ENCODE results near the gene BST1. TPM values are rescaled to one million over a fixed set of nuclear protein-coding genes. Genes with fewer than 3 reads are reported as not detected.
A peak's percentile ranks its signal among the peaks of the same experiment; 100 is the strongest.

The BST1 gene
- total RNA-seq, 1 donor from 2014 or later: 5.2 TPM

GRCh38 chr4:15676039-15676438, 26.8 kb upstream of the BST1 start:
- H3K9me3 ChIP-seq (ENCODE audit: control insufficient read depth in 3 of 3, low read length in 3 of 3): no peaks in the 10 kb centered on the region
- H3K27ac ChIP-seq (ENCODE audit: low read depth, low read length): no peak overlapping the region
- H3K36me3 ChIP-seq (ENCODE audit: control insufficient read depth in 3 of 3, insufficient read depth in 3 of 3, low read length in 3 of 3): no peaks in the 10 kb centered on the region
- H3K27me3 ChIP-seq (ENCODE audit: control insufficient read depth in 3 of 3, insufficient read depth in 3 of 3, low read length in 3 of 3): no peaks in the 10 kb centered on the region
- H3K9ac ChIP-seq (ENCODE audit: low read depth in 1 of 3, low read length in 3 of 3): no peak overlapping the region
- peaks cover 1 to 2% (median 1%) of the 10 kb centered on the region in 3 donors for H3K4me1 ChIP-seq (ENCODE audit: control insufficient read depth in 3 of 3, insufficient read depth in 3 of 3, low read length in 3 of 3)
- no peak overlapping the region for H3K4me3 ChIP-seq (ENCODE audit: low read length in 3 of 3)

- H3K27me3 ChIP-seq (ENCODE audit: control insufficient read depth in 3 of 3, insufficient read depth in 3 of 3, low read length in 3 of 3): no peaks in the 10 kb centered on the region
- no peaks in the 10 kb centered on the region for H3K9me3 ChIP-seq (ENCODE audit: control insufficient read depth in 3 of 3, low read length in 3 of 3)
- H3K4me1 ChIP-seq (ENCODE audit: control insufficient read depth in 3 of 3, insufficient read depth in 3 of 3, low read length in 3 of 3): peaks cover 4 to 6% (median 4%) of the 10 kb centered on the region in 3 donors
- no peak overlapping the region for H3K4me3 ChIP-seq (ENCODE audit: low read length in 3 of 3)
- H3K9ac ChIP-seq (ENCODE audit: low read depth in 1 of 3, low read length in 3 of 3): no peak overlapping the region
- H3K27ac ChIP-seq (ENCODE audit: low read depth, low read length): no peak overlapping the region
- no peaks in the 10 kb centered on the region for H3K36me3 ChIP-seq (ENCODE audit: control insufficient read depth in 3 of 3, insufficient read depth in 3 of 3, low read length in 3 of 3)
These were observed 26.0 kb upstream of the BST1 start for GRCh38 chr4:15676899-15677298.

- H3K4me3 ChIP-seq (ENCODE audit: low read length in 3 of 3): no peak overlapping the region
- no peaks in the 10 kb centered on the region for H3K27me3 ChIP-seq (ENCODE audit: control insufficient read depth in 3 of 3, insufficient read depth in 3 of 3, low read length in 3 of 3)
- H3K4me1 ChIP-seq (ENCODE audit: control insufficient read depth in 3 of 3, insufficient read depth in 3 of 3, low read length in 3 of 3): peaks cover 4 to 9% (median 6%) of the 10 kb centered on the region in 3 donors
- no peaks in the 10 kb centered on the region for H3K36me3 ChIP-seq (ENCODE audit: control insufficient read depth in 3 of 3, insufficient read depth in 3 of 3, low read length in 3 of 3)
- no peak overlapping the region for H3K9ac ChIP-seq (ENCODE audit: low read depth in 1 of 3, low read length in 3 of 3)
- no peak overlapping the region for H3K27ac ChIP-seq (ENCODE audit: low read depth, low read length)
- no peaks in the 10 kb centered on the region for H3K9me3 ChIP-seq (ENCODE audit: control insufficient read depth in 3 of 3, low read length in 3 of 3)
These were observed 25.3 kb upstream of the BST1 start for GRCh38 chr4:15677507-15677988.

- no peak overlapping the region for H3K27ac ChIP-seq (ENCODE audit: low read depth, low read length)
- peaks cover 0 to 7% (median 0%) of the 10 kb centered on the region in 3 donors for H3K36me3 ChIP-seq (ENCODE audit: control insufficient read depth in 3 of 3, insufficient read depth in 3 of 3, low read length in 3 of 3)
- peak overlapping the region; percentile 92 to 95 (median 94) for H3K4me3 ChIP-seq (ENCODE audit: low read length in 3 of 3)
- H3K9me3 ChIP-seq (ENCODE audit: control insufficient read depth in 3 of 3, low read length in 3 of 3): no peaks in the 10 kb centered on the region
- H3K9ac ChIP-seq (ENCODE audit: low read depth in 1 of 3, low read length in 3 of 3): peak overlapping the region; percentile 89 to 93 (median 92)
- H3K4me1 ChIP-seq (ENCODE audit: control insufficient read depth in 3 of 3, insufficient read depth in 3 of 3, low read length in 3 of 3): peaks cover 6 to 15% (median 8%) of the 10 kb centered on the region in 3 donors
- H3K27me3 ChIP-seq (ENCODE audit: control insufficient read depth in 3 of 3, insufficient read depth in 3 of 3, low read length in 3 of 3): no peaks in the 10 kb centered on the region
These were observed 21.8 kb upstream of the BST1 start for GRCh38 chr4:15681067-15681371.

GRCh38 chr4:15681372-15682241, 21.3 kb upstream of the BST1 start, which contains the start of gene FAM200B:
FAM200B (plus strand) TSS chr4:15681827; CDS start chr4:15686978, 5,151 bp downstream.
- H3K4me1 ChIP-seq (ENCODE audit: control insufficient read depth in 3 of 3, insufficient read depth in 3 of 3, low read length in 3 of 3): peaks cover 6 to 15% (median 8%) of the 10 kb centered on the region in 3 donors
- H3K4me3 ChIP-seq (ENCODE audit: low read length in 3 of 3): peak within 1 kb of the TSS; percentile 92 to 95 (median 94)
- no peaks in the 10 kb centered on the region for H3K9me3 ChIP-seq (ENCODE audit: control insufficient read depth in 3 of 3, low read length in 3 of 3)

GRCh38 chr4:15682242-15683142, 20.4 kb upstream of the BST1 start:
- peak overlapping the region; percentile 78 for H3K27ac ChIP-seq (ENCODE audit: low read depth, low read length)
- peak overlapping the region; percentile 89 to 93 (median 92) for H3K9ac ChIP-seq (ENCODE audit: low read depth in 1 of 3, low read length in 3 of 3)
- H3K27me3 ChIP-seq (ENCODE audit: control insufficient read depth in 3 of 3, insufficient read depth in 3 of 3, low read length in 3 of 3): no peaks in the 10 kb centered on the region
- peak overlapping the region; percentile 92 to 95 (median 94) for H3K4me3 ChIP-seq (ENCODE audit: low read length in 3 of 3)
- peaks cover 6 to 15% (median 8%) of the 10 kb centered on the region in 3 donors for H3K4me1 ChIP-seq (ENCODE audit: control insufficient read depth in 3 of 3, insufficient read depth in 3 of 3, low read length in 3 of 3)
- H3K36me3 ChIP-seq (ENCODE audit: control insufficient read depth in 3 of 3, insufficient read depth in 3 of 3, low read length in 3 of 3): peaks cover 0 to 13% (median 4%) of the 10 kb centered on the region in 3 donors
- H3K9me3 ChIP-seq (ENCODE audit: control insufficient read depth in 3 of 3, low read length in 3 of 3): no peaks in the 10 kb centered on the region

More at GRCh38 chr4:15681372-15682241, 21.3 kb upstream of the BST1 start, which contains the start of gene FAM200B:
- Histone ChIP-seq H3K9ac (ENCODE audit: low read depth in 1 of 3, low read length in 3 of 3) (peak within 1 kb of the TSS; percentile 89 to 93 (median 92)), H3K27me3 (ENCODE audit: control insufficient read depth in 3 of 3, insufficient read depth in 3 of 3, low read length in 3 of 3) (no peaks in the 10 kb centered on the region), H3K36me3 (ENCODE audit: control insufficient read depth in 3 of 3, insufficient read depth in 3 of 3, low read length in 3 of 3) (peaks cover 0 to 13% (median 4%) of the 10 kb centered on the region in 3 donors), H3K27ac (ENCODE audit: low read depth, low read length) (peak within 1 kb of the TSS; percentile 78)

GRCh38 chr4:15683143-15683495, 19.7 kb upstream of the BST1 start:
- Histone ChIP-seq H3K36me3 (ENCODE audit: control insufficient read depth in 3 of 3, insufficient read depth in 3 of 3, low read length in 3 of 3) (peaks cover 0 to 13% (median 4%) of the 10 kb centered on the region in 3 donors), H3K27ac (ENCODE audit: low read depth, low read length) (no peak overlapping the region), H3K9me3 (ENCODE audit: control insufficient read depth in 3 of 3, low read length in 3 of 3) (no peaks in the 10 kb centered on the region), H3K27me3 (ENCODE audit: control insufficient read depth in 3 of 3, insufficient read depth in 3 of 3, low read length in 3 of 3) (no peaks in the 10 kb centered on the region), H3K4me3 (ENCODE audit: low read length in 3 of 3) (no peak overlapping the region), H3K9ac (ENCODE audit: low read depth in 1 of 3, low read length in 3 of 3) (no peak overlapping the region), H3K4me1 (ENCODE audit: control insufficient read depth in 3 of 3, insufficient read depth in 3 of 3, low read length in 3 of 3) (peaks cover 6 to 15% (median 8%) of the 10 kb centered on the region in 3 donors)

- Histone ChIP-seq H3K9me3 (ENCODE audit: control insufficient read depth in 3 of 3, low read length in 3 of 3) (no peaks in the 10 kb centered on the region), H3K9ac (ENCODE audit: low read depth in 1 of 3, low read length in 3 of 3) (no peak overlapping the region), H3K4me1 (ENCODE audit: control insufficient read depth in 3 of 3, insufficient read depth in 3 of 3, low read length in 3 of 3) (peaks cover 6 to 15% (median 8%) of the 10 kb centered on the region in 3 donors), H3K27me3 (ENCODE audit: control insufficient read depth in 3 of 3, insufficient read depth in 3 of 3, low read length in 3 of 3) (no peaks in the 10 kb centered on the region), H3K4me3 (ENCODE audit: low read length in 3 of 3) (no peak overlapping the region), H3K36me3 (ENCODE audit: control insufficient read depth in 3 of 3, insufficient read depth in 3 of 3, low read length in 3 of 3) (peaks cover 2 to 13% (median 7%) of the 10 kb centered on the region in 3 donors), H3K27ac (ENCODE audit: low read depth, low read length) (no peak overlapping the region)
These were observed 18.4 kb upstream of the BST1 start for GRCh38 chr4:15684498-15684897.

GRCh38 chr4:15688051-15688450, 14.8 kb upstream of the BST1 start:
- H3K4me1 ChIP-seq (ENCODE audit: control insufficient read depth in 3 of 3, insufficient read depth in 3 of 3, low read length in 3 of 3): peaks cover 0 to 1% (median 0%) of the 10 kb centered on the region in 3 donors
- no peaks in the 10 kb centered on the region for H3K27me3 ChIP-seq (ENCODE audit: control insufficient read depth in 3 of 3, insufficient read depth in 3 of 3, low read length in 3 of 3)
- H3K9ac ChIP-seq (ENCODE audit: low read depth in 1 of 3, low read length in 3 of 3): no peak overlapping the region
- no peaks in the 10 kb centered on the region for H3K9me3 ChIP-seq (ENCODE audit: control insufficient read depth in 3 of 3, low read length in 3 of 3)
- no peak overlapping the region for H3K27ac ChIP-seq (ENCODE audit: low read depth, low read length)
- no peak overlapping the region for H3K4me3 ChIP-seq (ENCODE audit: low read length in 3 of 3)
- H3K36me3 ChIP-seq (ENCODE audit: control insufficient read depth in 3 of 3, insufficient read depth in 3 of 3, low read length in 3 of 3): peaks cover 2 to 13% (median 7%) of the 10 kb centered on the region in 3 donors
